Limb (tissue), 2 donors: ENCODE data around the gene CDR2L.
"Not testable (repeated sequence)": the region's sequence is repeated elsewhere in the genome, so short reads cannot be mapped to it uniquely, and the experiment has no call there.

Experiments
- DNase-seq, 2 donors: peaks; one replicate each; pipeline ENCODE4 v3.0.0-alpha.2; 2016; ENCODE audit errors: extremely low spot score in 2 of 2

The CDR2L gene

GRCh38 chr17:74981318-74981978 is 6.0 kb upstream of the CDR2L start:
- no peak for DNase-seq

GRCh38 chr17:74981979-74982662 is 5.3 kb upstream of the CDR2L start:
- DNase-seq = peak; percentile 53 to 84

GRCh38 chr17:74982663-74983313 is 4.6 kb upstream of the CDR2L start:
- DNase-seq = not testable (repeated sequence)

- DNase-seq = no peak
These were observed 1.2 kb upstream of the CDR2L start for GRCh38 chr17:74986206-74986576.

GRCh38 chr17:74987909-74988711 is 678 bp downstream of the CDR2L start:
- DNase-seq = peak; percentile 81 to 92

- no peak for DNase-seq
These were observed 3.2 kb downstream of the CDR2L start for GRCh38 chr17:74990581-74991105.

GRCh38 chr17:74992223-74992622 is 4.8 kb downstream of the CDR2L start:
- DNase-seq = no peak

- no peak for DNase-seq
These were observed 7.0 kb downstream of the CDR2L start for GRCh38 chr17:74994440-74994839.

- no peak for DNase-seq
These were observed 8.4 kb downstream of the CDR2L start for GRCh38 chr17:74995847-74996246.

- no peak for DNase-seq
These were observed 11.4 kb downstream of the CDR2L start for GRCh38 chr17:74998783-74999182.

GRCh38 chr17:74999523-74999922 is 12.1 kb downstream of the CDR2L start:
- no peak for DNase-seq

GRCh38 chr17:75001915-75002843 is 14.7 kb downstream of the CDR2L start:
- no peak for DNase-seq

GRCh38 chr17:75003070-75003956 is 15.9 kb downstream of the CDR2L start:
- no peak for DNase-seq

- no peak for DNase-seq
These were observed 16.5 kb downstream of the CDR2L start for GRCh38 chr17:75003957-75004355.

- no peak for DNase-seq
These were observed 16.9 kb downstream of the CDR2L start for GRCh38 chr17:75004371-75004770.

GRCh38 chr17:75005291-75005690 is 17.9 kb downstream of the CDR2L start:
- DNase-seq = no peak

GRCh38 chr17:75006084-75006483 is 18.7 kb downstream of the CDR2L start:
- not testable (repeated sequence) for DNase-seq

GRCh38 chr17:75006653-75007052 is 19.2 kb downstream of the CDR2L start:
- no peak for DNase-seq

GRCh38 chr17:75008373-75008772 is 20.9 kb downstream of the CDR2L start:
- DNase-seq = no peak
